ENCODE results near the gene XAB2.

Gene XAB2

GRCh38 chr19:7629347-7630054 is at the start of gene XAB2, which contains the start of gene PET100:
XAB2 (minus strand) TSS chr19:7629545; CDS start chr19:7629527, 18 bp downstream.
PET100 (plus strand) TSS chr19:7629793; CDS start chr19:7629834, 41 bp downstream.
- peak; percentile 91 to 96 (median 93) for DNase-seq (ENCODE audit: low read depth in 2 of 3, low spot score in 1 of 3)

GRCh38 chr19:7677669-7678311 is 48.4 kb upstream of the XAB2 start:
- no peak for DNase-seq (ENCODE audit: low read depth in 2 of 3, low spot score in 1 of 3)

- no peak for DNase-seq (ENCODE audit: low read depth in 2 of 3, low spot score in 1 of 3)
These were observed 47.5 kb upstream of the XAB2 start, which contains the start of gene MCEMP1 for GRCh38 chr19:7676854-7677253. MCEMP1 (plus strand) TSS chr19:7677090; CDS start chr19:7677121, 31 bp downstream.

GRCh38 chr19:7676376-7676775 is 47.0 kb upstream of the XAB2 start:
- no peak for DNase-seq (ENCODE audit: low read depth in 2 of 3, low spot score in 1 of 3)

GRCh38 chr19:7674010-7675005 is 45.0 kb upstream of the XAB2 start:
- no peak for DNase-seq (ENCODE audit: low read depth in 2 of 3, low spot score in 1 of 3)

- DNase-seq (ENCODE audit: low read depth in 2 of 3, low spot score in 1 of 3) = no peak
These were observed 43.2 kb upstream of the XAB2 start for GRCh38 chr19:7672522-7672921.

GRCh38 chr19:7670790-7671189 is 41.4 kb upstream of the XAB2 start:
- no peak for DNase-seq (ENCODE audit: low read depth in 2 of 3, low spot score in 1 of 3)

- DNase-seq (ENCODE audit: low read depth in 2 of 3, low spot score in 1 of 3) = no peak
These were observed 40.9 kb upstream of the XAB2 start for GRCh38 chr19:7670150-7670783.

GRCh38 chr19:7669641-7670040 is 40.3 kb upstream of the XAB2 start:
- DNase-seq (ENCODE audit: low read depth in 2 of 3, low spot score in 1 of 3) = no peak

GRCh38 chr19:7668842-7669241 is 39.5 kb upstream of the XAB2 start, which contains the start of gene RETN:
RETN (plus strand) TSS chr19:7669049; CDS start chr19:7669327, 278 bp downstream.
- no peak for DNase-seq (ENCODE audit: low read depth in 2 of 3, low spot score in 1 of 3)

- DNase-seq (ENCODE audit: low read depth in 2 of 3, low spot score in 1 of 3) = no peak
These were observed 35.7 kb upstream of the XAB2 start for GRCh38 chr19:7665076-7665475.

- DNase-seq (ENCODE audit: low read depth in 2 of 3, low spot score in 1 of 3) = no peak
These were observed 34.4 kb upstream of the XAB2 start for GRCh38 chr19:7663706-7664105.

GRCh38 chr19:7662657-7663056 is 33.3 kb upstream of the XAB2 start:
- no peak for DNase-seq (ENCODE audit: low read depth in 2 of 3, low spot score in 1 of 3)

GRCh38 chr19:7661744-7662538 is 32.6 kb upstream of the XAB2 start:
- DNase-seq (ENCODE audit: low read depth in 2 of 3, low spot score in 1 of 3) = no peak

- peak in 2 of 3 donors; percentile 32 to 36 for DNase-seq (ENCODE audit: low read depth in 2 of 3, low spot score in 1 of 3)
These were observed 28.9 kb upstream of the XAB2 start for GRCh38 chr19:7658219-7658686.

GRCh38 chr19:7657131-7657751 is 27.9 kb upstream of the XAB2 start:
- DNase-seq (ENCODE audit: low read depth in 2 of 3, low spot score in 1 of 3) = no peak

- no peak for DNase-seq (ENCODE audit: low read depth in 2 of 3, low spot score in 1 of 3)
These were observed 26.2 kb upstream of the XAB2 start for GRCh38 chr19:7655581-7655980.

GRCh38 chr19:7654401-7654800 is 25.1 kb upstream of the XAB2 start:
- DNase-seq (ENCODE audit: low read depth in 2 of 3, low spot score in 1 of 3) = no peak

GRCh38 chr19:7652061-7652641 is 22.8 kb upstream of the XAB2 start:
- DNase-seq (ENCODE audit: low read depth in 2 of 3, low spot score in 1 of 3) = peak; percentile 74 to 91 (median 77)
